Endodermal cell (in vitro differentiated cells): ENCODE results near the gene ABTB2. TPM values are rescaled to one million over a fixed set of nuclear protein-coding genes. Genes with fewer than 3 reads are reported as not detected.

ENCODE experiments used
- DNase-seq: peaks from one replicate; pipeline ENCODE4 v3.0.0-alpha.2; 2017
- H3K27ac ChIP-seq: 2 replicates; pipeline ENCODE4 v1.5.1; 2013; ENCODE audit warnings: mild to moderate bottlenecking, low read depth, low read length, moderate library complexity
- H3K27me3 ChIP-seq: 2 replicates; pipeline ENCODE4 v1.6.1; 2013; ENCODE audit warnings: mild to moderate bottlenecking, low read length, moderate library complexity; ENCODE audit not compliant: insufficient read depth, control insufficient read depth, poor library complexity, severe bottlenecking
- H3K36me3 ChIP-seq: 2 replicates; pipeline ENCODE4 v1.7.0; 2013; ENCODE audit warnings: mild to moderate bottlenecking, low read length, moderate library complexity; ENCODE audit not compliant: control insufficient read depth, insufficient read depth
- H3K4me1 ChIP-seq: one replicate; pipeline ENCODE4 v1.7.0; 2013; ENCODE audit warnings: low read length; ENCODE audit not compliant: control insufficient read depth, insufficient read depth
- H3K4me3 ChIP-seq: 2 replicates; pipeline ENCODE4 v1.5.1; 2013; ENCODE audit warnings: mild to moderate bottlenecking, low read length, moderate library complexity
- H3K9ac ChIP-seq: 2 replicates; pipeline ENCODE4 v1.6.1; 2013; ENCODE audit warnings: mild to moderate bottlenecking, low read length, moderate library complexity; ENCODE audit not compliant: poor library complexity, severe bottlenecking; ENCODE audit errors: extremely low read depth
- H3K9me3 ChIP-seq: 2 replicates; pipeline ENCODE4 v1.6.1; 2013; ENCODE audit warnings: mild to moderate bottlenecking, low read length, moderate library complexity; ENCODE audit not compliant: control insufficient read depth
- H3K27ac Mint-ChIP-seq: 2 replicates; pipeline ENCODE4 v1.8.0; 2020; ENCODE audit warnings: mixed read lengths
- H3K27me3 Mint-ChIP-seq: 2 replicates; pipeline ENCODE4 v1.8.0; 2021; ENCODE audit warnings: mild to moderate bottlenecking, mixed read lengths; ENCODE audit not compliant: insufficient read depth
- H3K36me3 Mint-ChIP-seq: 2 replicates; pipeline ENCODE4 v1.8.0; 2020; ENCODE audit warnings: low read depth, mixed read lengths
- H3K4me1 Mint-ChIP-seq: 2 replicates; pipeline ENCODE4 v1.8.0; 2020; ENCODE audit warnings: mixed read lengths
- H3K4me3 Mint-ChIP-seq: 2 replicates; pipeline ENCODE4 v1.8.0; 2020; ENCODE audit warnings: mild to moderate bottlenecking, moderate library complexity, mixed read lengths
- H3K9me3 Mint-ChIP-seq: 2 replicates; pipeline ENCODE4 v1.8.0; 2020; ENCODE audit warnings: mild to moderate bottlenecking, mixed read lengths
- CTCF ChIP-seq: fragments of 200-600 bp; sonication (generic); conservative IDR thresholded peaks from 2 replicates; pipeline ENCODE4 v1.5.0; 2021; ENCODE audit warnings: antibody characterized with exemption, mild to moderate bottlenecking
- whole genome bisulfite sequencing, 2 experiments: methylation state at CpG; one replicate each; pipeline versions ENCODE4 v1.1.5 to v1.1.7; 2013; ENCODE audit warnings: missing lambda C conversion rate in 2 of 2, mixed read lengths in 1 of 2; ENCODE audit not compliant: insufficient coverage in 1 of 2, insufficient read length in 1 of 2; 5-methylcytosine and 5-hydroxymethylcytosine counted together
- total RNA-seq, 2 donors: library from RNA; stranded (reverse); fragmentation: NEBNext Ultra II Directional in 1 of 2; extraction: Animal tissue kit (Norgen Biotek cat#: 25700) in 1 of 2; gene quantifications; 2 replicates in 1 of 2; 3 replicates in 1 of 2; pipeline ENCODE4 v1.2.1, GENCODE V29; 2021

ABTB2 gene
- total RNA-seq, 2 donors from 2014 or later = 2.9 to 5.2 TPM

- Histone ChIP-seq H3K36me3 (no peaks in the 10 kb centered on the region), H3K4me1 (peaks cover 22% of the 10 kb centered on the region), H3K9me3 (no peaks in the 10 kb centered on the region), H3K27ac (no peak overlapping the region), H3K4me3 (no peak overlapping the region), H3K27me3 (peaks cover 27% of the 10 kb centered on the region), H3K9ac (no peak overlapping the region)
- no peak overlapping the region for H3K4me3 Mint-ChIP-seq
- 80 to 89% methylated on average over 1 to 2 of the region's 3 CpGs for WGBS, 2 experiments
- DNase-seq = no peak
- no peaks in the 10 kb centered on the region for H3K9me3 Mint-ChIP-seq
- H3K4me1 Mint-ChIP-seq = peaks cover 23% of the 10 kb centered on the region
- no peak for TF ChIP-seq CTCF
- H3K27ac Mint-ChIP-seq = no peak overlapping the region
- no peaks in the 10 kb centered on the region for H3K36me3 Mint-ChIP-seq
- peaks cover 41% of the 10 kb centered on the region for H3K27me3 Mint-ChIP-seq
These were observed 98.7 kb downstream of the ABTB2 start for GRCh38 chr11:34259087-34259486.

- no peak for TF ChIP-seq CTCF
- Mint-ChIP-seq H3K36me3 (no peaks in the 10 kb centered on the region), H3K27ac (no peak overlapping the region), H3K9me3 (no peaks in the 10 kb centered on the region), H3K27me3 (peaks cover 62% of the 10 kb centered on the region), H3K4me1 (peaks cover 4% of the 10 kb centered on the region), H3K4me3 (no peak overlapping the region)
- no peak for DNase-seq
- Histone ChIP-seq H3K4me1 (peaks cover 2% of the 10 kb centered on the region), H3K4me3 (no peak overlapping the region), H3K27ac (no peak overlapping the region), H3K27me3 (peaks cover 51% of the 10 kb centered on the region), H3K36me3 (no peaks in the 10 kb centered on the region), H3K9me3 (no peaks in the 10 kb centered on the region), H3K9ac (no peak overlapping the region)
- 91 to 96% methylated on average over 5 to 6 of the region's 6 CpGs for WGBS, 2 experiments
These were observed 101.2 kb downstream of the ABTB2 start for GRCh38 chr11:34256626-34257025.

- peaks cover 52% of the 10 kb centered on the region for H3K27me3 ChIP-seq
- no peaks in the 10 kb centered on the region for H3K36me3 ChIP-seq
- H3K27ac ChIP-seq = no peak overlapping the region
- H3K9me3 Mint-ChIP-seq = no peaks in the 10 kb centered on the region
- no peak for DNase-seq
- H3K36me3 Mint-ChIP-seq = no peaks in the 10 kb centered on the region
- no peak overlapping the region for H3K9ac ChIP-seq
- peaks cover 7% of the 10 kb centered on the region for H3K4me1 Mint-ChIP-seq
- peaks cover 66% of the 10 kb centered on the region for H3K27me3 Mint-ChIP-seq
- H3K27ac Mint-ChIP-seq = no peak overlapping the region
- no peak overlapping the region for H3K4me3 Mint-ChIP-seq
- no peak overlapping the region for H3K4me3 ChIP-seq
- 85 to 89% methylated on average over 3 to 6 of the region's 6 CpGs for WGBS, 2 experiments
- no peaks in the 10 kb centered on the region for H3K9me3 ChIP-seq
- no peaks in the 10 kb centered on the region for H3K4me1 ChIP-seq
- TF ChIP-seq CTCF = no peak
These were observed 101.7 kb downstream of the ABTB2 start for GRCh38 chr11:34256150-34256549.
